Breast epithelium (tissue), 3 donors: ENCODE results near the gene GAGE10.

Experiments used
- CTCF ChIP-seq, 3 donors: fragments of 450-650 bp; IDR thresholded peaks; one replicate each; pipeline ENCODE4 v1.5.1; 2016 to 2017; ENCODE audit warnings: antibody characterized with exemption in 3 of 3, mild to moderate bottlenecking in 3 of 3, moderate library complexity in 3 of 3
- POLR2A ChIP-seq: fragments of 450-650 bp; IDR thresholded peaks from one replicate; pipeline ENCODE4 v1.6.1; 2016; ENCODE audit warnings: antibody characterized with exemption, mild to moderate bottlenecking, moderate library complexity

- TF ChIP-seq CTCF (IDR thresholded peaks at IDR 0.05): no peak
- TF ChIP-seq POLR2A: no peak
These were observed 36.7 kb upstream of the GAGE10 start for GRCh38 chrX:49266523-49267445.
